PC-9 (cell line): Measurements from ENCODE around the gene TRPV2. TPM values are rescaled to one million over a fixed set of nuclear protein-coding genes. Genes with fewer than 3 reads are reported as not detected.

ENCODE experiments used
- BruUV-seq: library from RNA; stranded (reverse); fragments of 400-500 nt; replicated peaks from 2 replicates; lab custom pipeline; 2021; lab: Mats Ljungman, UMichigan
- CTCF ChIA-PET: fragments of 300-600 bp; sonication (Branson Sonifier 250); formaldehyde crosslinking; loops from one replicate; lab custom pipeline; 2022; ENCODE audit warnings: antibody characterized with exemption; lab: Charles Lee
- POLR2A ChIA-PET: fragments of 300-600 bp; sonication (Branson Sonifier 250); formaldehyde crosslinking; loops from one replicate; lab custom pipeline; 2022; ENCODE audit warnings: antibody characterized with exemption; ENCODE audit not compliant: unreplicated experiment; lab: Charles Lee
- DNase-seq, 2 experiments: peaks; one replicate each; pipeline versions ENCODE4 v3.0.0 to v3.0.0-alpha.2; 2015 to 2022; ENCODE audit warnings: mixed read lengths in 1 of 2
- H2AFZ ChIP-seq: fragments of 200-600 bp; sonication (generic); 2 replicates; pipeline ENCODE4 v1.8.1; 2017; ENCODE audit warnings: antibody characterized with exemption
- H3F3A ChIP-seq: fragments of 200-600 bp; sonication (generic); 2 replicates; pipeline ENCODE4 v1.8.1; 2017; ENCODE audit warnings: antibody characterized with exemption, mild to moderate bottlenecking, low read depth; ENCODE audit not compliant: insufficient read depth
- H3K27ac ChIP-seq: fragments of 200-600 bp; sonication (generic); 2 replicates; pipeline ENCODE4 v1.6.1; 2016; ENCODE audit warnings: mixed run types
- H3K27me3 ChIP-seq: fragments of 200-600 bp; sonication (generic); 2 replicates; pipeline ENCODE4 v1.6.1; 2016; ENCODE audit warnings: low read depth, mixed run types; ENCODE audit not compliant: insufficient read depth
- H3K36me3 ChIP-seq: fragments of 200-600 bp; sonication (generic); 2 replicates; pipeline ENCODE4 v1.6.1; 2016; ENCODE audit warnings: low read depth, mixed run types
- H3K4me1 ChIP-seq: fragments of 200-600 bp; sonication (generic); replicated peaks from 2 replicates; pipeline ENCODE4 v1.6.1; 2016; ENCODE audit warnings: mixed run types; ENCODE audit not compliant: insufficient read depth
- H3K4me2 ChIP-seq: fragments of 200-600 bp; sonication (generic); 2 replicates; pipeline ENCODE4 v1.6.1; 2017; ENCODE audit warnings: mixed run types
- H3K4me3 ChIP-seq: fragments of 200-600 bp; sonication (generic); 2 replicates; pipeline ENCODE4 v1.6.1; 2016; ENCODE audit warnings: mixed run types
- H3K79me2 ChIP-seq: fragments of 200-600 bp; sonication (generic); 2 replicates; pipeline ENCODE4 v1.6.1; 2017; ENCODE audit warnings: low read depth, mixed run types
- H3K9me2 ChIP-seq: fragments of 200-600 bp; sonication (generic); 2 replicates; pipeline ENCODE4 v1.8.1; 2017; ENCODE audit warnings: mild to moderate bottlenecking; ENCODE audit not compliant: insufficient read depth
- H3K9me3 ChIP-seq: fragments of 200-600 bp; sonication (generic); 2 replicates; pipeline ENCODE4 v1.8.1; 2016; ENCODE audit warnings: low read depth; ENCODE audit not compliant: insufficient read depth
- H4K20me1 ChIP-seq: fragments of 200-600 bp; sonication (generic); 2 replicates; pipeline ENCODE4 v1.8.1; 2017; ENCODE audit not compliant: insufficient read depth
- CTCF ChIP-seq: fragments of 200-600 bp; sonication (generic); conservative IDR thresholded peaks from 2 replicates; pipeline ENCODE4 v1.6.1; 2017; ENCODE audit warnings: mixed run types, antibody characterized with exemption, mild to moderate bottlenecking, moderate library complexity
- EZH2 ChIP-seq: fragments of 200-600 bp; sonication (generic); IDR thresholded peaks from 2 replicates; pipeline ENCODE4 v1.8.0; 2017; ENCODE audit warnings: antibody characterized with exemption, low read depth
- intact Hi-C: fragments of 100-400 bp; cut with micrococcal nuclease; formaldehyde crosslinking; loops from one replicate; pipeline ENCODE4 v1.10.0; 2022; ENCODE audit not compliant: unreplicated experiment
- total RNA-seq: library from RNA; stranded (reverse); gene quantifications from 2 replicates; pipeline ENCODE4 v1.2.3, GENCODE V29; 2021

The TRPV2 gene
- total RNA-seq, 1 experiment from 2014 or later: 5.3 TPM

DNA sequence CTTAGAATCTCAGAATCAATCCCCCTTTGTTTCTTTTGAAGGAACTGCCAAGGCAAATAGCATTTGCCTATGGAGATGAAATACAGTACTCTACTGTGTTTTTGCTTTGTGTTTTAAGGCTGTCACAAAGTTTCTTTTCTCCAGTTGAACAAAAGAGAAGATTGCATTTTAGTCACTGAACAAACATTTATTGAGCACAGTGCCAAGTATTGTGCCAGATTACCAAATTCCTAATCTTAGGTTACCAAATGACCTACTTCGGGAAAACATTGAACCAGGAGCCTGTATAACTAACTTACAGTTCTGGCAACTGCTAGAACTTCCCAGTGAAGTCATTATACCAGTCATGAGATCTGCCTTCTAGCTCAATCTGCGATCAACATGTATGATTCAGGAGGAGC lies 37.4 kb upstream of the TRPV2 start:
- Histone ChIP-seq H3K4me3 (no peak overlapping the region), H3K27me3 (no peaks in the 10 kb centered on the region), H3K9me3 (no peaks in the 10 kb centered on the region), H2AFZ (no peak overlapping the region), H3K79me2 (peaks cover 20% of the 10 kb centered on the region), H3K36me3 (peaks cover 6% of the 10 kb centered on the region; the same call in 1 of the 2 replicates), H3K4me1 (peaks cover 31% of the 10 kb centered on the region), H3K4me2 (peak overlapping the region; percentile 64; the same call in 1 of the 2 replicates), H4K20me1 (peaks cover 11% of the 10 kb centered on the region; the same call in 1 of the 2 replicates), H3K27ac (peak overlapping the region; percentile 61), H3F3A (peaks cover 16% of the 10 kb centered on the region; the same call in 1 of the 2 replicates), H3K9me2 (no peaks in the 10 kb centered on the region)
- ChIA-PET POLR2A (interaction anchor here (0.9 to 1.5 kb wide), 2 partner anchors 61 to 158 kb away, joined by 3 to 16 read pairs; no protein-coding TSS in a partner anchor), CTCF (interaction anchor here (1.1 to 2.0 kb wide), 2 partner anchors 14 to 60 kb away, joined by 6 to 7 read pairs; no protein-coding TSS in a partner anchor)
- BruUV-seq: no TSS peak
- intact Hi-C loops: no loop called here
- peak in 1 of 2 experiments; percentile 59 for DNase-seq
- no peak for TF ChIP-seq EZH2
- no peak for TF ChIP-seq CTCF

- CTCF ChIA-PET: interaction anchor here (0.6 to 2.0 kb wide), 4 partner anchors 15 to 147 kb away, joined by 3 to 7 read pairs (median 4); no protein-coding TSS in a partner anchor
- Histone ChIP-seq H3K4me3 (no peak overlapping the region; the same call in 1 of the 2 replicates), H3K4me2 (peak overlapping the region; percentile 64), H4K20me1 (peaks cover 13% of the 10 kb centered on the region; the same call in 1 of the 2 replicates), H3K36me3 (peaks cover 7% of the 10 kb centered on the region; the same call in 1 of the 2 replicates), H2AFZ (no peak overlapping the region), H3K4me1 (peaks cover 31% of the 10 kb centered on the region), H3K27ac (peak overlapping the region; percentile 61), H3K9me3 (no peaks in the 10 kb centered on the region), H3F3A (peaks cover 16% of the 10 kb centered on the region; the same call in 1 of the 2 replicates), H3K79me2 (peaks cover 29% of the 10 kb centered on the region), H3K27me3 (no peaks in the 10 kb centered on the region), H3K9me2 (no peaks in the 10 kb centered on the region)
- intact Hi-C loops: no loop called here
- POLR2A ChIA-PET: interaction anchor here (0.6 to 1.5 kb wide), 4 partner anchors 15 to 413 kb away, joined by 3 to 16 read pairs (median 4); no protein-coding TSS in a partner anchor
- no TSS peak for BruUV-seq
- TF ChIP-seq EZH2 (no peak), CTCF (no peak)
- DNase-seq: peak; percentile 72
Observed at GRCh38 chr17:16378636-16379282, 36.6 kb upstream of the TRPV2 start.

DNA sequence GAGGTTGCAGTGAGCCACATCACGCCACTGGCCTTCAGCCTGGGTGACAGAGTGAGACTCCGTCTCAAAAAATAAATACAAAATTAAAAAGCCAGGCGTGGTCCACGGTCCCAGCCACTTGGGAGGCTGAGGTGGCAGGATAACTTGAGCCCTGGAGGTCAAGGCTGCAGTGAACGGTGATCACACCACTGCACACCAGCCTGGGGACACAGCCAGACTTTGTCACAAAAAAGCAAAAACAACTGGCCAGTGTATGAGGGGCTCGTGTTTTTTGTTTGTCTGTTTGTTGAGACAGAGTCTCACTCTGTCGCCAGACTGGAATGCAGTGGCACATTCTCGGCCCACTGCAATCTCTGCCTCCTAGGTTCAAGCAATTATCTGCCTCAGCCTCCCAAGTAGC lies 35.7 kb upstream of the TRPV2 start:
- BruUV-seq: no TSS peak

More for the DNA sequence above, 35.7 kb upstream of the TRPV2 start:
- intact Hi-C loops: loop anchor here (2.0 kb wide), 1 partner anchor 163 kb away; the partner anchor contains the start of gene PIGL
- Histone ChIP-seq H2AFZ (no peak overlapping the region), H3K9me2 (no peaks in the 10 kb centered on the region), H3K9me3 (no peaks in the 10 kb centered on the region), H3K36me3 (peaks cover 7% of the 10 kb centered on the region; the same call in 1 of the 2 replicates), H3K4me2 (peak overlapping the region; percentile 64; the same call in 1 of the 2 replicates), H3K27me3 (no peaks in the 10 kb centered on the region), H3K4me3 (no peak overlapping the region), H3K27ac (no peak overlapping the region), H3K79me2 (peaks cover 30% of the 10 kb centered on the region), H3F3A (peaks cover 25% of the 10 kb centered on the region; the same call in 1 of the 2 replicates), H3K4me1 (peaks cover 31% of the 10 kb centered on the region), H4K20me1 (peaks cover 13% of the 10 kb centered on the region; the same call in 1 of the 2 replicates)
- ChIA-PET CTCF (interaction anchor here (2.0 kb wide), 1 partner anchor 59 kb away, joined by 7 read pairs; no protein-coding TSS in a partner anchor), POLR2A (no interaction called here)
- DNase-seq: no peak
- no peak for TF ChIP-seq CTCF
- TF ChIP-seq EZH2: no peak
